ENCODE measurements around the gene ATP5MC2. TPM values are rescaled to one million over a fixed set of nuclear protein-coding genes. Genes with fewer than 3 reads are reported as not detected.
"Not testable (repeated sequence)": the region's sequence is repeated elsewhere in the genome, so short reads cannot be mapped to it uniquely, and the experiment has no call there.

ATP5MC2 gene
- total RNA-seq, 1 donor from 2014 or later, result 461 TPM

DNA sequence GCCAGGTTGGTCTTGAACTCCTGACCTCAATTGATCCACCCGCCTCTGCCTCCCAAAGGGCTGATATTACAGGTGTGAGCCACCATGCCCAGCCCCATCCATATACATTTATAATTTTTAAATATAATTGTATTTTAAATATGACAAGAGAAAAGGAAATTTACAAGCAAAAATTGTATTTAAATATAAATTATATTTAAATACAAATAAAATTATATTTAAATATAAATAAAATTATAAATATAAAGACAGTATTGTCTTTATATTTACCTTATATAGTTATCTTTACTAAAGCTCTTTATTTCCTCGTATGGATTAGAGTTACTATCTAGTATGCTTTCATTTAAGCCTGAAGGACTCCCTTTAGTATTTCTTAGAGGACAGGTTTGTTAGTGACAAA lies 37.8 kb downstream of the ATP5MC2 start:
- Histone ChIP-seq H3K4me3 (no peak overlapping the region), H3K4me1 (no peaks in the 10 kb centered on the region), H3F3A (ENCODE audit: low read depth) (no peaks in the 10 kb centered on the region), H2AFZ (replicated peaks) (no peak overlapping the region), H3K27ac (no peak overlapping the region), H3K9me3 (ENCODE audit: low read depth) (no peaks in the 10 kb centered on the region), H3K9ac (no peak overlapping the region), H4K20me1 (ENCODE audit: low read depth) (no peaks in the 10 kb centered on the region), H3K36me3 (no peaks in the 10 kb centered on the region), H3K27me3 (no peaks in the 10 kb centered on the region), H3K79me2 (ENCODE audit: low read depth) (no peaks in the 10 kb centered on the region), H3K4me2 (no peak overlapping the region)
- no peak overlapping the region for H3K4me3 Mint-ChIP-seq
- H3K27ac Mint-ChIP-seq, result no peak overlapping the region
- H3K27me3 Mint-ChIP-seq (ENCODE audit: insufficient read depth, low read depth), result peaks cover 2% of the 10 kb centered on the region
- H3K4me1 Mint-ChIP-seq, result no peaks in the 10 kb centered on the region
- no peaks in the 10 kb centered on the region for H3K9me3 Mint-ChIP-seq
- no peak for DNase-seq (ENCODE audit: low spot score)
- no peak for TF ChIP-seq EZH2phosphoT487 (IDR thresholded peaks at IDR 0.05)
- TF ChIP-seq EZH2 (IDR thresholded peaks at IDR 0.05), result no peak
- TF ChIP-seq CTCF (IDR thresholded peaks at IDR 0.05), result no peak
- H3K36me3 Mint-ChIP-seq, result no peaks in the 10 kb centered on the region

- no peak overlapping the region for H2AFZ ChIP-seq (replicated peaks)
These were observed 39.2 kb downstream of the ATP5MC2 start for GRCh38 chr12:53636641-53637040.

DNA sequence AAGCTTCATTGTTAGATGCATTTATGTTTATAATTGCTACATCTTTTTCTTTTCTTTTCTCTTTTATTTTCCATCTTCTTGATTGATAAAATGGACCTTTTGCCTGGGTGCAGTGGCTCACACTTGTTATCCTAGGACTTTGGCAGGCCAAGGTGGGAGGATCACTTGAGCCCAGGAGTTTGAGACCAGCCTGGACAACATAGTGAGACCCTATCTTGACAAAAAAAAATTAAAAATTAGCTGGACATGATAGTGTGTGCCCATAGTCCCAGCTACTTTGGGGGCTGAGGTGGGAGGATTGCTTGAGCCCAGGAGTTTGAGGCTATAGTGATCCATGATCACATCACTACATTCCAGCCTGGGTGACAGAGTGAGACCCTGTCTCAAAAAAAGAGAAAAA lies 40.2 kb downstream of the ATP5MC2 start:
- H3F3A ChIP-seq (ENCODE audit: low read depth); H3K36me3 Mint-ChIP-seq; H3K9me3 Mint-ChIP-seq: not testable (repeated sequence)

More at GRCh38 chr12:53636641-53637040, 39.2 kb downstream of the ATP5MC2 start:
- no peak for TF ChIP-seq EZH2 (IDR thresholded peaks at IDR 0.05)
- no peak for TF ChIP-seq EZH2phosphoT487 (IDR thresholded peaks at IDR 0.05)
- no peak for TF ChIP-seq CTCF (IDR thresholded peaks at IDR 0.05)
- no peak overlapping the region for H3K27ac ChIP-seq
- Mint-ChIP-seq H3K9me3 (no peaks in the 10 kb centered on the region), H3K27ac (no peak overlapping the region), H3K4me3 (no peak overlapping the region), H3K4me1 (no peaks in the 10 kb centered on the region), H3K27me3 (ENCODE audit: insufficient read depth, low read depth) (peaks cover 2% of the 10 kb centered on the region), H3K36me3 (no peaks in the 10 kb centered on the region)
- no peaks in the 10 kb centered on the region for H3K27me3 ChIP-seq
- H3K79me2 ChIP-seq (ENCODE audit: low read depth), result no peaks in the 10 kb centered on the region
- H4K20me1 ChIP-seq (ENCODE audit: low read depth), result no peaks in the 10 kb centered on the region
- no peak for DNase-seq (ENCODE audit: low spot score)
- no peak overlapping the region for H3K4me2 ChIP-seq
- no peak overlapping the region for H3K4me3 ChIP-seq
- H3K36me3 ChIP-seq, result no peaks in the 10 kb centered on the region
- no peaks in the 10 kb centered on the region for H3K9me3 ChIP-seq (ENCODE audit: low read depth)
- no peaks in the 10 kb centered on the region for H3K4me1 ChIP-seq
- no peak overlapping the region for H3K9ac ChIP-seq
- H3F3A ChIP-seq (ENCODE audit: low read depth), result no peaks in the 10 kb centered on the region

GRCh38 chr12:53631721-53632120 lies 44.2 kb downstream of the ATP5MC2 start:
- Histone ChIP-seq H4K20me1 (ENCODE audit: low read depth) (no peaks in the 10 kb centered on the region), H3K79me2 (ENCODE audit: low read depth) (no peaks in the 10 kb centered on the region), H3K36me3 (no peaks in the 10 kb centered on the region), H2AFZ (replicated peaks) (no peak overlapping the region), H3K4me2 (no peak overlapping the region), H3K27me3 (no peaks in the 10 kb centered on the region), H3K9ac (no peak overlapping the region), H3F3A (ENCODE audit: low read depth) (peaks cover 7% of the 10 kb centered on the region), H3K4me1 (peaks cover 6% of the 10 kb centered on the region), H3K27ac (no peak overlapping the region), H3K9me3 (ENCODE audit: low read depth) (no peaks in the 10 kb centered on the region), H3K4me3 (no peak overlapping the region)
- Mint-ChIP-seq H3K4me1 (peaks cover 6% of the 10 kb centered on the region), H3K4me3 (no peak overlapping the region), H3K9me3 (no peaks in the 10 kb centered on the region), H3K27me3 (ENCODE audit: insufficient read depth, low read depth) (peaks cover 2% of the 10 kb centered on the region), H3K36me3 (no peaks in the 10 kb centered on the region), H3K27ac (no peak overlapping the region)
- no peak for DNase-seq (ENCODE audit: low spot score)
- TF ChIP-seq EZH2 (IDR thresholded peaks at IDR 0.05) (no peak), CTCF (IDR thresholded peaks at IDR 0.05) (no peak), EZH2phosphoT487 (IDR thresholded peaks at IDR 0.05) (no peak)

More for the DNA sequence above, 40.2 kb downstream of the ATP5MC2 start:
- H3K79me2 ChIP-seq (ENCODE audit: low read depth); H3K4me3 ChIP-seq; H3K4me3 Mint-ChIP-seq; H3K9ac ChIP-seq; H3K27ac ChIP-seq; H4K20me1 ChIP-seq (ENCODE audit: low read depth); H2AFZ ChIP-seq (replicated peaks); H3K4me1 Mint-ChIP-seq; H3K4me1 ChIP-seq; H3K36me3 ChIP-seq; H3K4me2 ChIP-seq; DNase-seq (ENCODE audit: low spot score); H3K27me3 Mint-ChIP-seq (ENCODE audit: insufficient read depth, low read depth); H3K27ac Mint-ChIP-seq; H3K27me3 ChIP-seq; H3K9me3 ChIP-seq (ENCODE audit: low read depth): not testable (repeated sequence)

Measured in neural progenitor cell (in vitro differentiated cells).